Skeletal muscle tissue (tissue), 4 donors: Measurements from ENCODE around the gene TLCD2. TPM values are rescaled to one million over a fixed set of nuclear protein-coding genes. Genes with fewer than 3 reads are reported as not detected.
"Not testable (repeated sequence)": the region's sequence is repeated elsewhere in the genome, so short reads cannot be mapped to it uniquely, and the experiment has no call there.

Experiments
- H3K27ac ChIP-seq: one replicate; pipeline ENCODE4 v1.7.0; 2013; ENCODE audit warnings: mild to moderate bottlenecking, low read depth, low read length, inconsistent platforms
- H3K27me3 ChIP-seq, 3 donors: one replicate each; pipeline ENCODE4 v1.7.0; 2013; ENCODE audit warnings: low read length in 3 of 3; ENCODE audit not compliant: control insufficient read depth in 3 of 3, insufficient read depth in 3 of 3
- H3K36me3 ChIP-seq, 3 donors: one replicate each; pipeline ENCODE4 v1.7.0; 2013; ENCODE audit warnings: low read length in 3 of 3; ENCODE audit not compliant: control insufficient read depth in 3 of 3, insufficient read depth in 3 of 3
- H3K4me1 ChIP-seq, 3 donors: one replicate each; pipeline ENCODE4 v1.7.0; 2013; ENCODE audit warnings: low read length in 3 of 3, mild to moderate bottlenecking in 3 of 3; ENCODE audit not compliant: control insufficient read depth in 3 of 3, insufficient read depth in 3 of 3
- H3K4me3 ChIP-seq, 3 donors: one replicate each; pipeline ENCODE4 v1.7.0; 2013; ENCODE audit warnings: low read length in 3 of 3
- H3K9ac ChIP-seq, 3 donors: one replicate each; pipeline ENCODE4 v1.7.0; 2013; ENCODE audit warnings: low read length in 3 of 3, mild to moderate bottlenecking in 3 of 3, moderate library complexity in 2 of 3, low read depth in 1 of 3
- H3K9me3 ChIP-seq, 3 donors: one replicate each; pipeline ENCODE4 v1.7.0; 2013; ENCODE audit warnings: low read length in 3 of 3; ENCODE audit not compliant: control insufficient read depth in 3 of 3
- total RNA-seq: library from RNA; depleted of rRNA; stranded (reverse); fragments of >200 nt; gene quantifications from one replicate; pipeline ENCODE4 v1.2.3, GENCODE V29; 2014
- donor health status: Osteomylitis.

The TLCD2 gene
- total RNA-seq, 1 donor from 2014 or later, result 2.1 TPM

- peak overlapping the region; percentile 47 for H3K27ac ChIP-seq
- H3K9me3 ChIP-seq, result no peaks in the 10 kb centered on the region
- no peaks in the 10 kb centered on the region for H3K36me3 ChIP-seq
- H3K4me1 ChIP-seq, result peaks cover 3 to 7% (median 3%) of the 10 kb centered on the region in 3 donors
- no peaks in the 10 kb centered on the region for H3K27me3 ChIP-seq
- H3K4me3 ChIP-seq, result peak overlapping the region in 1 of 3 donors; percentile 6
- no peak overlapping the region for H3K9ac ChIP-seq
Measured at GRCh38 chr17:1746975-1747543, 36.9 kb upstream of the TLCD2 start.

GRCh38 chr17:1745513-1746020 is 35.4 kb upstream of the TLCD2 start:
- Histone ChIP-seq H3K36me3 (no peaks in the 10 kb centered on the region), H3K9ac (no peak overlapping the region), H3K27me3 (no peaks in the 10 kb centered on the region), H3K9me3 (no peaks in the 10 kb centered on the region), H3K4me1 (peaks cover 3 to 7% (median 3%) of the 10 kb centered on the region in 3 donors), H3K27ac (no peak overlapping the region), H3K4me3 (no peak overlapping the region)

DNA sequence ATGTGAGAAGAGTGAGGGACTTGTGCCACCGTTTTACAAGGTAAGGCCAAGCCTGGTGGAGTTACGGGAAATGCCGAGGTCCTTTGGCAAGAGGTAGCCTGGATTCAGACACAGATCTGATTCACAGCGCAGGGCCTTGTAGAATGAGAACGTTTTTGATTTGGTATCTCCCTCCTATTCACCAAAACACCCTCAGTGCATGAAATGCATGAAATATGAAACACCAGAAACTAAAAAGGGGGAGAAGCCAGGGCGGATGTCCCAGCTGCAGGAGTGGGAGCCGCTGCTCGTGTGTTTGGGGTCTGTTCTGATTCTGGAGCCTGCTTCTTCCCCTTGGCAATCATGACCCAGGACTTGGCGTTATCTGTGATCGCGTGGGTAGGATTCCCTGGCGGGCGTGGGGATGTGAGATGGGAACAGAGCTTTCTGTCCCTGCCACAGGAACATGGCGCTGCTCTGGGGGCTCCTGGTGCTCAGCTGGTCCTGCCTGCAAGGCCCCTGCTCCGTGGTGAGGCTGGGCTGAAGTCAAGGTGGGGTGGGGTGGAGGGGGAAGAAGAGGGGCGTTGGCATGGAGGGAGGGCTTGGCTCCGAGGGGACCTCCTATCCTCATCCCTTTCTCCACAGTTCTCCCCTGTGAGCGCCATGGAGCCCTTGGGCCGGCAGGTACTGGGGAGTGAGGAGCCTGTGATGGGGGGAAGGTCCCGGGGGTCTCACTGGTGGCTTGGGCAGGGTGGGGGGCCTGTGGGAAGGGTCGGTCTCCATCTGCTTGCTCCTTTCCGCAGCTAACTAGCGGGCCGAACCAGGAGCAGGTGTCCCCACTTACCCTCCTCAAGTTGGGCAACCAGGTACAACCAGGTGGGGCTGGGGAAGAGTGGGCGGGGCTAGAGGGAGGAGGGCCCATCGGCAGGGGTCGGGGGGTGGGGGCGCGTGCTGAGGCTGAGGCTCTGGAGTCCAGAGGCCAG is 34.7 kb upstream of the TLCD2 start:
- no peaks in the 10 kb centered on the region for H3K36me3 ChIP-seq
- no peak overlapping the region for H3K27ac ChIP-seq
- H3K4me1 ChIP-seq, result peaks cover 3 to 7% (median 3%) of the 10 kb centered on the region in 3 donors
- no peak overlapping the region for H3K4me3 ChIP-seq
- H3K9me3 ChIP-seq, result no peaks in the 10 kb centered on the region
- peak overlapping the region in 1 of 3 donors; percentile 51 for H3K9ac ChIP-seq
- H3K27me3 ChIP-seq, result no peaks in the 10 kb centered on the region

DNA sequence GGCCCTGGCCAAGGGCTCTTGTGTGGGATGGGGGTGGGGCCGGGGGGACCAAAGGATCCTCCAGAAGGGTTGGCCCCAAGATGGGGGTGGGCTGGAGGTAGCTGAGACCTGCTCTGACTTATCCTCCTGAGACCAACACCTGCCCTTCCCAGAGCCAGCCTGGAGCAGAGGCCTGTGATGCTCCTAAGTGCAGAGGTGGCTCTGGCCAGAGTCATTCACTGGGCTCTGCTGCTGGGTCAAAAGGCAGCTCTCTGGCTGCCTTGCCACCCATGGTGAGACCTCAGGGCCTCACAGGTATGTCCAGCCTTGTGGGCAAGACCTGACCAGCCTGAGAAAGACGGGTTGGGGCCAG is 32.9 kb upstream of the TLCD2 start:
- Histone ChIP-seq H3K9me3 (no peaks in the 10 kb centered on the region), H3K9ac (no peak overlapping the region), H3K27ac (no peak overlapping the region), H3K36me3 (peaks cover under 1 to 3% (median 1%) of the 10 kb centered on the region in 3 donors), H3K4me3 (no peak overlapping the region), H3K27me3 (no peaks in the 10 kb centered on the region), H3K4me1 (peaks cover 3 to 7% (median 3%) of the 10 kb centered on the region in 3 donors)

DNA sequence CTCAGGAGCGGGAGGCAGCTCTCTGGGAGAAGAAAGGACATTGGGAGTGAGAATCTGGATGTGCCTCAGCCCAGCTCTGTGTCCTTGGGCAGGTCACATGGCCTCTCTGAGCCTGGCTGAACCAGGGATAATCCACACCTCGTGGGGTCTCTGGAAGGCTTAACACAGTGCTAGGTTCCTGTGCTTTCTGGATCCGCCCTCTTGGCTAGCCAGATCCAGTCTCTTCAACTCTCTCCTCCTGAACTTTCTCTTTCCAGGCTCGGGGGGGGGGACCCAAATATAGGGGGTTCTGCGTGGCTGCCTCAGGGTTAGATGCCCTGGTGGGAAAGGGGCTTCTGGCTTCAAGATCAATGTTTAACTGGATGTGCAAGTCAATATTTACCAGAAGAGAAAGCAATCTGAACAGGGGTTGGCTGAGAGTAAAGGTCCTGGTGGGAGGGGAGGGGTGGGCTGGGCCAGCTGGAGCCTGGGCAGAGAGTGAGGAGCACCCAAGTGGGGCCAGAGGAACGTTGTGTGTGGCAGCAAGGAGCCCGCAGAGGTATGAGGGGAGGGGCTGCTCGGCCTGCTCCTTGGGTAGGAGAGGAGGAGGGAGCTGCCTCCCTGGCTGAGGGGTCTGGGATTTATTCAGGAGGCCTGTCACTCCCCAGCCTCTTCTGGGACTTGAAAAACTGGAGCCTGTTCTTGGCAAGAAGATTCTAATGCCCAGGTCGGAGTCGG is 32.4 kb upstream of the TLCD2 start, which contains the start of gene SERPINF2:
SERPINF2 (plus strand) TSS at position 501 of the 717 bp plus-strand sequence. CDS start 2,125 bp downstream, outside the sequence.
- no peak within 1 kb of the TSS for H3K27ac ChIP-seq
- H3K36me3 ChIP-seq, result peaks cover 5 to 8% (median 7%) of the 10 kb centered on the region in 3 donors
- H3K4me3 ChIP-seq, result no peak within 1 kb of the TSS
- no peak within 1 kb of the TSS for H3K9ac ChIP-seq
- H3K4me1 ChIP-seq, result peaks cover 3 to 7% (median 3%) of the 10 kb centered on the region in 3 donors
- no peaks in the 10 kb centered on the region for H3K9me3 ChIP-seq
- H3K27me3 ChIP-seq, result no peaks in the 10 kb centered on the region

GRCh38 chr17:1741899-1742298 is 31.7 kb upstream of the TLCD2 start:
- not testable (repeated sequence) for H3K27ac ChIP-seq, H3K9ac ChIP-seq, H3K4me3 ChIP-seq, H3K27me3 ChIP-seq, H3K9me3 ChIP-seq, H3K4me1 ChIP-seq
- H3K36me3 ChIP-seq, result peaks cover 12 to 13% (median 13%) of the 10 kb centered on the region in 3 donors

DNA sequence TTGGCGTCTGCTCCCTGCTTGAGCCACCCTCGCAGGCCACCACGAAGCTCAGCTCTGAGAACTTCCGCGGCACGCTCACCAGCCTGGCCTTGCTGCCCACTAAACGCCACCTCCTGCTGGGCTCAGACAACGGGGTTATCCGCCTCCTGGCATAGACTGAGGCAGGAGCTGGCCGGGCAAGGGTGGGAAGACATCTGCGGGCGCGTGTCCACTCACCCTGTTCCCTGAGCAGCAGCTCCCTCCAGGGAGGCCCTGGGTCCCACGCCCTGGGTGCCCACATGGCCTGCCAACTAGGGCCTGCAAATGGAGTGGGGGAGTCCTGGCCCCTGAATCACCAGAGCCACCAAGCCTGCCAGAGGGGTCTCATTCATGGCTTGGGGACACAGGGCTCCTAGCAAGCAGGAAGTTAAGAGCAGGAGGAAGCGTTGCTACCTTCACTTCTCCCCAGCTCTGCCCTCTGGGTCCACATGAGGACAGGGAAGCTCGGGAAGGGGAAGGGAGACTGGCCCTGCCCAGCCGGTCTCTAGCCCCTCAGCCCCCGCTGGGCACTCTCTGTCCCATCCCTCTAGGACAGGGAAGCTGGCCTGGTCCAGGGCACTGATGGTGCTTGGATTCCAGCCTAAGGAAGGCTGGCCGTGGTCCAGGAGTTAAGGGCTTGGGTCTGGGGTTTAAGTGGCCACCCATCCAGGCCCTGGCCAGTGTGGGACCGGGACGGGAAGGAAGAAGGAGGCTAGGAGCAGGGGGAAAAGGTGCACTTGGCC is 27.5 kb upstream of the TLCD2 start:
- Histone ChIP-seq H3K36me3 (peaks cover 27 to 41% (median 35%) of the 10 kb centered on the region in 3 donors), H3K4me3 (no peak overlapping the region), H3K4me1 (peaks cover 7 to 20% (median 10%) of the 10 kb centered on the region in 3 donors), H3K27ac (no peak overlapping the region), H3K9me3 (no peaks in the 10 kb centered on the region), H3K9ac (peak overlapping the region in 1 of 3 donors; percentile 25), H3K27me3 (no peaks in the 10 kb centered on the region)

GRCh38 chr17:1736348-1737281 is 26.4 kb upstream of the TLCD2 start:
- no peaks in the 10 kb centered on the region for H3K9me3 ChIP-seq
- no peak overlapping the region for H3K27ac ChIP-seq

More at GRCh38 chr17:1736348-1737281, 26.4 kb upstream of the TLCD2 start:
- Histone ChIP-seq H3K4me1 (peaks cover 7 to 20% (median 10%) of the 10 kb centered on the region in 3 donors), H3K4me3 (no peak overlapping the region), H3K9ac (peak overlapping the region in 1 of 3 donors; percentile 40), H3K27me3 (no peaks in the 10 kb centered on the region), H3K36me3 (peaks cover 27 to 43% (median 39%) of the 10 kb centered on the region in 3 donors)
